DMS 273 (cell line): ENCODE data around the gene BTG4.

Experiments
- DNase-seq: peaks from one replicate; lab custom pipeline; 2025; ENCODE audit not compliant: unreplicated experiment; lab: John Stamatoyannopoulos, UW

The BTG4 gene

GRCh38 chr11:111456086-111456858 is 55.9 kb downstream of the BTG4 start:
- no peak for DNase-seq

- no peak for DNase-seq
Measured at GRCh38 chr11:111455291-111456085, 56.7 kb downstream of the BTG4 start.

- peak; percentile 79 for DNase-seq
Measured at GRCh38 chr11:111454561-111455192, 57.5 kb downstream of the BTG4 start.

- no peak for DNase-seq
Measured at GRCh38 chr11:111452817-111453552, 59.2 kb downstream of the BTG4 start.

- no peak for DNase-seq
Measured at GRCh38 chr11:111452146-111452545, 60.0 kb downstream of the BTG4 start.

- no peak for DNase-seq
Measured at GRCh38 chr11:111450480-111451320, 61.5 kb downstream of the BTG4 start.

- DNase-seq, result no peak
Measured at GRCh38 chr11:111449696-111450479, 62.3 kb downstream of the BTG4 start.

GRCh38 chr11:111448831-111449557 is 63.2 kb downstream of the BTG4 start:
- peak; percentile 17 for DNase-seq

- DNase-seq, result no peak
Measured at GRCh38 chr11:111448414-111448813, 63.8 kb downstream of the BTG4 start.

GRCh38 chr11:111447931-111448330 is 64.3 kb downstream of the BTG4 start:
- DNase-seq, result peak; percentile 57

GRCh38 chr11:111447112-111447471 is 65.1 kb downstream of the BTG4 start:
- no peak for DNase-seq

- DNase-seq, result peak; percentile 89
Measured at GRCh38 chr11:111446404-111447111, 65.6 kb downstream of the BTG4 start.

- no peak for DNase-seq
Measured at GRCh38 chr11:111445586-111445985, 66.6 kb downstream of the BTG4 start.
